Choroid plexus epithelial cell (primary cell): ENCODE results near the gene SPECC1.

ENCODE experiments used
- DNase-seq: peaks from one replicate; pipeline ENCODE4 v3.0.0-alpha.2; 2010; ENCODE audit warnings: low read depth
- H3K4me3 ChIP-seq: 2 replicates; pipeline ENCODE4 v1.5.1; 2011; ENCODE audit warnings: low read depth, mild to moderate bottlenecking, control low read depth, low read length, moderate library complexity
- TF ChIP-seq, protein P1 (sequence below): conservative IDR thresholded peaks from 2 replicates; pipeline ENCODE4 v1.5.1; 2011; ENCODE audit warnings: low read depth, mild to moderate bottlenecking, control low read depth, inconsistent platforms, low read length, moderate library complexity

The SPECC1 gene

DNA sequence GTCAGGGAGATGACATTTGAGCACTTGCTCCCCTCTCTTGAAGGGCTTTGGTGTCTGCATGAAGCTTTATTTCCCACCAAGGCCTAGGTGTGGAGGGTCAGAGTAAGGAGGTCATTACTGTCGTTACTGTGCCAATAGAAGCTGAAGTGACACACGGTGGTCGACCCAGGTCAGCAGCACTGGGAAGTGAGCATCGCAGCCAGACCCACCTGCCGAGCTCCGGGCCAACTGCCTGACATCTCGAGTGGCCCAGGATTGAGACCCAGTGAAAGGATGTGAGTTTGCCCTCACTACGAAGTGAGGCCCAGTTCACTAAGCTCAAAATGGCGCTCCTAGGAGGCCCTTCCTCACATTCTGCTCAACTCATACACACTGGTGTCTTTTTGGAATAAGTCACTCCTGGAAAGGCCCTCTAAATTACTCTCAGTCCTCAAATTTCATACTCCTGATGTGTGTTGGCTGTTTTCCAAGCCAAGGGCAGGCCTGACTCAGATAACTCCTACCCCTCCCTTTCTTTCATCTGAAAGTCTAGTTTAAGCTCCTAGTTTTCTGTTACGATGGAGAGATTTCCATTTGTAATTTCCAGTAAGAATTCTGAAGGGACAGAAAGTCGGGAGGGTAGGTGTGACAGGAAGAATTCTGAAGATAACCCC is 257.8 kb downstream of the SPECC1 start:
- no peak overlapping the region for H3K4me3 ChIP-seq
- TF ChIP-seq, protein P1, sequence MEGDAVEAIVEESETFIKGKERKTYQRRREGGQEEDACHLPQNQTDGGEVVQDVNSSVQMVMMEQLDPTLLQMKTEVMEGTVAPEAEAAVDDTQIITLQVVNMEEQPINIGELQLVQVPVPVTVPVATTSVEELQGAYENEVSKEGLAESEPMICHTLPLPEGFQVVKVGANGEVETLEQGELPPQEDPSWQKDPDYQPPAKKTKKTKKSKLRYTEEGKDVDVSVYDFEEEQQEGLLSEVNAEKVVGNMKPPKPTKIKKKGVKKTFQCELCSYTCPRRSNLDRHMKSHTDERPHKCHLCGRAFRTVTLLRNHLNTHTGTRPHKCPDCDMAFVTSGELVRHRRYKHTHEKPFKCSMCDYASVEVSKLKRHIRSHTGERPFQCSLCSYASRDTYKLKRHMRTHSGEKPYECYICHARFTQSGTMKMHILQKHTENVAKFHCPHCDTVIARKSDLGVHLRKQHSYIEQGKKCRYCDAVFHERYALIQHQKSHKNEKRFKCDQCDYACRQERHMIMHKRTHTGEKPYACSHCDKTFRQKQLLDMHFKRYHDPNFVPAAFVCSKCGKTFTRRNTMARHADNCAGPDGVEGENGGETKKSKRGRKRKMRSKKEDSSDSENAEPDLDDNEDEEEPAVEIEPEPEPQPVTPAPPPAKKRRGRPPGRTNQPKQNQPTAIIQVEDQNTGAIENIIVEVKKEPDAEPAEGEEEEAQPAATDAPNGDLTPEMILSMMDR, result no peak
- peak; percentile 74 for DNase-seq

DNA sequence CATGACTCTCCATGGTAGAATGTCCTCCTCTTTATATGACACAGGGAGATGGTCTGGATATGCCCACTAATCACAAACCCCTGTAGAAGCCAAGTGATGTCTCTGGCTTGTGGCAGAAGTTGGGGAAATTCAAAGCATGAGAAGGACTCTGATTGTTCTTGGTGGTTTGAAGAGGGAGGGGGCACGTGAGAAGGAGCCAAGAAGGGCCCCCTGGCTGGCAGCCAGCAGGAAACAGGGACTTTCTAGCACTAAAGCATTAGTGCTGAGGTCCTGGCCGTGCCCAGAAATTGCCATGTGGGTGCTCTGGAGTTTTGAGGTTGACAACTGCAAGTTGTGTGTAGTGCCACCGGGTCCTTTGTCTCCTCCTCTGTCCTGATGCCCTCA is 258.3 kb downstream of the SPECC1 start:
- DNase-seq, result peak; percentile 16
- H3K4me3 ChIP-seq, result no peak overlapping the region
- TF ChIP-seq, protein P1, result no peak

DNA sequence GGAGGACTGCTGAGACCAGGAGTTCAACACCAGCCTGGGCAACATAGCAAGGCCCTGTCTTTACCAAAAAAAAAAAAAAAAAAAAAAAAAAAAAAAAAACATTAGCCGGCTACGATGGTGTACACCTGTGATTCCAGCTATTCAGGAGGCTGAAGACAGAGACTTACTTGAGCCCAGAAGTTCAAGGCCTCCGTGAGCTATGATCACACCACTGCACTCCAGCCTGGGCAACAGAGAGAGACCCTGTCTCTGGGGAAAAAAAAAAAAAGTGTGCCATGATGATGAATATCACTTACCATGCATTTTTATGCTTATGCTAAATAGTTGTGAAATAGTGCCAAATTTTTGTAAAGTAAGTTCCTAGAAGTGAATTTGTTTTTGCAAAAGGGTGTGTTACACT is 261.2 kb downstream of the SPECC1 start:
- no peak overlapping the region for H3K4me3 ChIP-seq
- TF ChIP-seq, protein P1, result no peak
- no peak for DNase-seq

DNA sequence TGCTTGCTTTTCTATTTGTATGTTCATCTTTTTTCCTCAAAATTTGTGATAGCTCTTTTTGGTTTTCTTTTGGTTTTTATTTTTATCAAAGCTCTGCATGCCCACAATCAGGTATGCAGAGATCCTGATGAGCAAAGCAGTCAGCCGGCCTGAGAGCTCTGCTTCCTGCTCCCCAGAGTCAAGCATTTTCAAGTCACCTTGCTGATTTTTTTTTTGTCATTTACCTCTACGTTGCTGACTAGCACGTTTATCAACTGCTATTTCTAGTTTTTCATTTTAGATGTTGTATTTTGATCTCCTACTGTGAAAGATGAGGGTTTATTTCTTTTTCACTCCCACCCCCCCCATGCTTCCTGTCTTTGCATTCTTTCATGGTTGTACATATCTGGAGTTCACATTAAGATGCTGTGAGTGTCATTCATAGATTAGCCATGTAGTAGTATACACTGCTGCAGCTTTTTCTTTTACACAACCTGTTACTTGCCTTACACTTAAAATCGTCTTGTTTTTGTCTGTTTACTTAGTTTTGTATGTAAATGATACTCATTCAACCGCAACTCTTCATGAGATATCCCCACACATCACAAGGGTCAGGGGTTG is 262.0 kb downstream of the SPECC1 start:
- no peak overlapping the region for H3K4me3 ChIP-seq
- TF ChIP-seq, protein P1, result no peak
- DNase-seq, result peak; percentile 29

DNA sequence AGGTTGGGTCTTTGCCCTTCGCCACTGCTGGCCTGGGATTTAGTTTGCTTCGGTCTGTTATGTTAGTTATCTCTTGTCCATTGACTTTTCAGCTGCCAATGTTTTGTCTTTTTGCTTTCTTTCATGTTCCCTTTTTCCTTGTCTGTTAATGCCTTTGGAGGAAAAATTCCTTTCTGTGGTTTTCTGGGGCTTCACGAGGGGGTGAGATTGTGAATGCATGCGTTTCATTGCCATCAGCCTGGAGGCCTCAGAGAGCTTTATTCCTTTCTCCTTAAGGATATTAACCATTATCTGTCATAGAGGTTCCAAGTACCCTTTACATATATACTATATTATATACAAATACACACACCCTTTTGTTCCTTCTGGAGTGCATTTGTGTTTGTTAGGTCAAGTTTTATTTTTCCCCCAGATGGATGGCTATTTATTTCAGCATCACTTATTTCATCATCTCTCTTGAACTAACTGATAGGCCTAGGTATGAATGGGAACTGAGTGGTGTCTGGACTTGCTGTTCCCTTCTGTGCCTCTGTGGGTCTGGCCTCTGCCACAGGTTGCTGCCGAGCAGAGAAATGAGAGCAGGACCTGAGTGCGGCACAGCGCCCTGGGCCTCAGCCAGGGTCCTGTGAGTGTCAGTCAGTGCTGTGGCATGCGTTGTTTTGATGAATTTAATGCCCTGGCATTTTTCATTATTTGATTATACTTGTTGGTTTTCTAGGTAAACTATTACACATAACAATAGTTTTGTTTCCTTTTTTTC is 264.8 kb downstream of the SPECC1 start:
- TF ChIP-seq, protein P1, result no peak
- no peak overlapping the region for H3K4me3 ChIP-seq
- DNase-seq, result no peak

- TF ChIP-seq, protein P1, result no peak
- H3K4me3 ChIP-seq, result no peak overlapping the region
- DNase-seq, result no peak
Measured at GRCh38 chr17:20275653-20276052, 266.5 kb downstream of the SPECC1 start.
